ENCODE results near the gene UBE2D2.
"Not testable (repeated sequence)": the region's sequence is repeated elsewhere in the genome, so short reads cannot be mapped to it uniquely, and the experiment has no call there.

UBE2D2 gene

GRCh38 chr5:139575313-139575646 lies 14.1 kb downstream of the UBE2D2 start:
- Histone ChIP-seq H3K9me3 (ENCODE audit: control insufficient read depth, low read length) (no peaks in the 10 kb centered on the region), H3K4me3 (ENCODE audit: low read length) (no peak overlapping the region), H3K36me3 (ENCODE audit: control insufficient read depth, insufficient read depth, low read length) (no peaks in the 10 kb centered on the region), H3K27me3 (ENCODE audit: control insufficient read depth, insufficient read depth, low read length) (no peaks in the 10 kb centered on the region), H3K4me1 (ENCODE audit: control insufficient read depth, insufficient read depth, low read length) (peaks cover 15% of the 10 kb centered on the region), H3K9ac (ENCODE audit: low read length) (no peak overlapping the region)

GRCh38 chr5:139575751-139576150 lies 14.6 kb downstream of the UBE2D2 start:
- Histone ChIP-seq H3K4me3 (ENCODE audit: low read length) (no peak overlapping the region), H3K9ac (ENCODE audit: low read length) (no peak overlapping the region), H3K4me1 (ENCODE audit: control insufficient read depth, insufficient read depth, low read length) (peaks cover 15% of the 10 kb centered on the region)

GRCh38 chr5:139577689-139578290 lies 16.7 kb downstream of the UBE2D2 start:
- Histone ChIP-seq H3K9ac (ENCODE audit: low read length) (no peak overlapping the region), H3K4me1 (ENCODE audit: control insufficient read depth, insufficient read depth, low read length) (peaks cover 6% of the 10 kb centered on the region), H3K4me3 (ENCODE audit: low read length) (no peak overlapping the region), H3K27me3 (ENCODE audit: control insufficient read depth, insufficient read depth, low read length) (no peaks in the 10 kb centered on the region), H3K36me3 (ENCODE audit: control insufficient read depth, insufficient read depth, low read length) (no peaks in the 10 kb centered on the region), H3K9me3 (ENCODE audit: control insufficient read depth, low read length) (no peaks in the 10 kb centered on the region)

More at GRCh38 chr5:139575751-139576150, 14.6 kb downstream of the UBE2D2 start:
- H3K36me3 ChIP-seq (ENCODE audit: control insufficient read depth, insufficient read depth, low read length): no peaks in the 10 kb centered on the region
- H3K27me3 ChIP-seq (ENCODE audit: control insufficient read depth, insufficient read depth, low read length): no peaks in the 10 kb centered on the region
- H3K9me3 ChIP-seq (ENCODE audit: control insufficient read depth, low read length): no peaks in the 10 kb centered on the region

GRCh38 chr5:139578325-139578724 lies 17.2 kb downstream of the UBE2D2 start:
- H3K27me3 ChIP-seq (ENCODE audit: control insufficient read depth, insufficient read depth, low read length): no peaks in the 10 kb centered on the region
- H3K4me3 ChIP-seq (ENCODE audit: low read length): no peak overlapping the region
- no peaks in the 10 kb centered on the region for H3K9me3 ChIP-seq (ENCODE audit: control insufficient read depth, low read length)
- H3K9ac ChIP-seq (ENCODE audit: low read length): no peak overlapping the region
- H3K4me1 ChIP-seq (ENCODE audit: control insufficient read depth, insufficient read depth, low read length): peaks cover 6% of the 10 kb centered on the region
- no peaks in the 10 kb centered on the region for H3K36me3 ChIP-seq (ENCODE audit: control insufficient read depth, insufficient read depth, low read length)

GRCh38 chr5:139582181-139582580 lies 21.0 kb downstream of the UBE2D2 start:
- not testable (repeated sequence) for H3K4me1 ChIP-seq (ENCODE audit: control insufficient read depth, insufficient read depth, low read length); H3K36me3 ChIP-seq (ENCODE audit: control insufficient read depth, insufficient read depth, low read length); H3K9me3 ChIP-seq (ENCODE audit: control insufficient read depth, low read length); H3K4me3 ChIP-seq (ENCODE audit: low read length); H3K9ac ChIP-seq (ENCODE audit: low read length); H3K27me3 ChIP-seq (ENCODE audit: control insufficient read depth, insufficient read depth, low read length)

- Histone ChIP-seq H3K36me3 (ENCODE audit: control insufficient read depth, insufficient read depth, low read length) (no peaks in the 10 kb centered on the region), H3K4me1 (ENCODE audit: control insufficient read depth, insufficient read depth, low read length) (peaks cover 6% of the 10 kb centered on the region)
These were observed 23.0 kb downstream of the UBE2D2 start for GRCh38 chr5:139584137-139584536.

GRCh38 chr5:139588116-139588515 lies 27.0 kb downstream of the UBE2D2 start:
- H3K4me1 ChIP-seq (ENCODE audit: control insufficient read depth, insufficient read depth, low read length); H3K4me3 ChIP-seq (ENCODE audit: low read length); H3K9ac ChIP-seq (ENCODE audit: low read length); H3K36me3 ChIP-seq (ENCODE audit: control insufficient read depth, insufficient read depth, low read length); H3K27me3 ChIP-seq (ENCODE audit: control insufficient read depth, insufficient read depth, low read length); H3K9me3 ChIP-seq (ENCODE audit: control insufficient read depth, low read length): not testable (repeated sequence)

More at GRCh38 chr5:139584137-139584536, 23.0 kb downstream of the UBE2D2 start:
- Histone ChIP-seq H3K9ac (ENCODE audit: low read length) (no peak overlapping the region), H3K4me3 (ENCODE audit: low read length) (no peak overlapping the region), H3K9me3 (ENCODE audit: control insufficient read depth, low read length) (no peaks in the 10 kb centered on the region), H3K27me3 (ENCODE audit: control insufficient read depth, insufficient read depth, low read length) (no peaks in the 10 kb centered on the region)

- H3K36me3 ChIP-seq (ENCODE audit: control insufficient read depth, insufficient read depth, low read length): no peaks in the 10 kb centered on the region
- no peaks in the 10 kb centered on the region for H3K9me3 ChIP-seq (ENCODE audit: control insufficient read depth, low read length)
- H3K9ac ChIP-seq (ENCODE audit: low read length): no peak overlapping the region
- H3K4me1 ChIP-seq (ENCODE audit: control insufficient read depth, insufficient read depth, low read length): peaks cover 5% of the 10 kb centered on the region
- no peak overlapping the region for H3K4me3 ChIP-seq (ENCODE audit: low read length)
- no peaks in the 10 kb centered on the region for H3K27me3 ChIP-seq (ENCODE audit: control insufficient read depth, insufficient read depth, low read length)
These were observed 27.8 kb downstream of the UBE2D2 start for GRCh38 chr5:139588962-139589361.

GRCh38 chr5:139592289-139592688 lies 31.1 kb downstream of the UBE2D2 start:
- H3K27me3 ChIP-seq (ENCODE audit: control insufficient read depth, insufficient read depth, low read length): no peaks in the 10 kb centered on the region
- no peak overlapping the region for H3K9ac ChIP-seq (ENCODE audit: low read length)
- no peak overlapping the region for H3K4me3 ChIP-seq (ENCODE audit: low read length)
- no peaks in the 10 kb centered on the region for H3K36me3 ChIP-seq (ENCODE audit: control insufficient read depth, insufficient read depth, low read length)
- peaks cover 10% of the 10 kb centered on the region for H3K4me1 ChIP-seq (ENCODE audit: control insufficient read depth, insufficient read depth, low read length)
- H3K9me3 ChIP-seq (ENCODE audit: control insufficient read depth, low read length): no peaks in the 10 kb centered on the region

GRCh38 chr5:139593076-139593475 lies 31.9 kb downstream of the UBE2D2 start:
- H3K4me1 ChIP-seq (ENCODE audit: control insufficient read depth, insufficient read depth, low read length); H3K27me3 ChIP-seq (ENCODE audit: control insufficient read depth, insufficient read depth, low read length); H3K36me3 ChIP-seq (ENCODE audit: control insufficient read depth, insufficient read depth, low read length); H3K9ac ChIP-seq (ENCODE audit: low read length); H3K4me3 ChIP-seq (ENCODE audit: low read length); H3K9me3 ChIP-seq (ENCODE audit: control insufficient read depth, low read length): not testable (repeated sequence)

- peaks cover 10% of the 10 kb centered on the region for H3K4me1 ChIP-seq (ENCODE audit: control insufficient read depth, insufficient read depth, low read length)
- H3K4me3 ChIP-seq (ENCODE audit: low read length): no peak overlapping the region
- no peaks in the 10 kb centered on the region for H3K36me3 ChIP-seq (ENCODE audit: control insufficient read depth, insufficient read depth, low read length)
- no peaks in the 10 kb centered on the region for H3K9me3 ChIP-seq (ENCODE audit: control insufficient read depth, low read length)
- H3K9ac ChIP-seq (ENCODE audit: low read length): no peak overlapping the region
- H3K27me3 ChIP-seq (ENCODE audit: control insufficient read depth, insufficient read depth, low read length): no peaks in the 10 kb centered on the region
These were observed 32.7 kb downstream of the UBE2D2 start for GRCh38 chr5:139593716-139594319.

- Histone ChIP-seq H3K9ac (ENCODE audit: low read length) (no peak overlapping the region), H3K4me3 (ENCODE audit: low read length) (no peak overlapping the region), H3K4me1 (ENCODE audit: control insufficient read depth, insufficient read depth, low read length) (peaks cover 10% of the 10 kb centered on the region), H3K36me3 (ENCODE audit: control insufficient read depth, insufficient read depth, low read length) (no peaks in the 10 kb centered on the region), H3K27me3 (ENCODE audit: control insufficient read depth, insufficient read depth, low read length) (no peaks in the 10 kb centered on the region), H3K9me3 (ENCODE audit: control insufficient read depth, low read length) (no peaks in the 10 kb centered on the region)
These were observed 36.0 kb downstream of the UBE2D2 start for GRCh38 chr5:139597134-139597533.

GRCh38 chr5:139598601-139598965 lies 37.4 kb downstream of the UBE2D2 start:
- not testable (repeated sequence) for H3K36me3 ChIP-seq (ENCODE audit: control insufficient read depth, insufficient read depth, low read length); H3K4me3 ChIP-seq (ENCODE audit: low read length); H3K4me1 ChIP-seq (ENCODE audit: control insufficient read depth, insufficient read depth, low read length); H3K9me3 ChIP-seq (ENCODE audit: control insufficient read depth, low read length); H3K27me3 ChIP-seq (ENCODE audit: control insufficient read depth, insufficient read depth, low read length); H3K9ac ChIP-seq (ENCODE audit: low read length)

Data from mucosa of stomach (tissue), 1 donor.